ENCODE measurements around the gene TMEM256.

Gene TMEM256

GRCh38 chr17:7403977-7404736, at the start of gene TMEM256:
Gene TMEM256 (minus strand): TSS chr17:7404097. CDS start chr17:7404084, 13 bp downstream.
- DNase-seq: peak; percentile 98

- DNase-seq: no peak
Observed at GRCh38 chr17:7448461-7448860, 44.6 kb upstream of the TMEM256 start.

- DNase-seq: no peak
Observed at GRCh38 chr17:7445619-7445968, 41.7 kb upstream of the TMEM256 start.

- no peak for DNase-seq
Observed at GRCh38 chr17:7444682-7445618, 41.1 kb upstream of the TMEM256 start, which contains the start of gene CHRNB1. Gene CHRNB1 (plus strand): TSS chr17:7445061. CDS start chr17:7445128, 67 bp downstream.

GRCh38 chr17:7443499-7444485, 39.9 kb upstream of the TMEM256 start:
- DNase-seq: no peak

GRCh38 chr17:7442142-7442541, 38.2 kb upstream of the TMEM256 start:
- DNase-seq: no peak

GRCh38 chr17:7441266-7441665, 37.4 kb upstream of the TMEM256 start:
- no peak for DNase-seq

- DNase-seq: no peak
Observed at GRCh38 chr17:7440834-7441195, 36.9 kb upstream of the TMEM256 start.

GRCh38 chr17:7440113-7440833, 36.4 kb upstream of the TMEM256 start:
- peak; percentile 9 for DNase-seq

- no peak for DNase-seq
Observed at GRCh38 chr17:7439462-7440112, 35.7 kb upstream of the TMEM256 start, which contains the start of gene FGF11. Gene FGF11 (plus strand): TSS chr17:7439512. CDS start chr17:7439621, 109 bp downstream.

GRCh38 chr17:7438656-7439460, 35.0 kb upstream of the TMEM256 start:
- DNase-seq: no peak

- DNase-seq: peak; percentile 37
Observed at GRCh38 chr17:7437950-7438614, 34.2 kb upstream of the TMEM256 start.

GRCh38 chr17:7437369-7437863, 33.5 kb upstream of the TMEM256 start:
- DNase-seq: no peak

GRCh38 chr17:7436556-7437368, 32.9 kb upstream of the TMEM256 start:
- peak; percentile 72 for DNase-seq

- DNase-seq: peak; percentile 34
Observed at GRCh38 chr17:7435676-7436555, 32.0 kb upstream of the TMEM256 start.

GRCh38 chr17:7432296-7432695, 28.4 kb upstream of the TMEM256 start:
- DNase-seq: no peak

GRCh38 chr17:7431231-7431630, 27.3 kb upstream of the TMEM256 start:
- DNase-seq: no peak

- no peak for DNase-seq
Observed at GRCh38 chr17:7429722-7430121, 25.8 kb upstream of the TMEM256 start.
